IMR-90 (cell line): ENCODE results near the gene ZFPM1. TPM values are rescaled to one million over a fixed set of nuclear protein-coding genes. Genes with fewer than 3 reads are reported as not detected.

Experiments
- ATAC-seq: fragments of 200-7000 bp; cut with Tn5 transposase; 2 replicates; pipeline ENCODE4 v1.9.1; 2020; ENCODE audit warnings: low read depth, mild to moderate bottlenecking, moderate library complexity
- BruUV-seq: library from RNA; stranded (reverse); fragments of 400-500 nt; replicated peaks from 2 replicates; lab custom pipeline; 2021; lab: Mats Ljungman, UMichigan
- CTCF ChIA-PET: fragments of 300-600 bp; formaldehyde crosslinking; extraction: SDS; loops from one replicate; lab custom pipeline; 2021; ENCODE audit warnings: antibody characterized with exemption; lab: Yijun Ruan, JAX
- POLR2A ChIA-PET: fragments of 300-600 bp; sonication (Branson Sonifier 250); formaldehyde crosslinking; loops from one replicate; lab custom pipeline; 2022; ENCODE audit warnings: antibody characterized with exemption; ENCODE audit not compliant: unreplicated experiment; lab: Charles Lee
- DNase-seq: peaks from one replicate; pipeline ENCODE4 v3.0.0; 2013
- H2AFZ ChIP-seq: replicated peaks from 2 replicates; pipeline ENCODE3; 2013; ENCODE audit warnings: low read length, mild to moderate bottlenecking; ENCODE audit not compliant: poor library complexity
- H2AK5ac ChIP-seq: 2 replicates; pipeline ENCODE4 v1.6.1; 2013; ENCODE audit warnings: low read depth, low read length, inconsistent platforms
- H2AK9ac ChIP-seq: replicated peaks from 2 replicates; pipeline ENCODE3; 2013; ENCODE audit warnings: mild to moderate bottlenecking, low read depth, low read length, moderate library complexity; ENCODE audit not compliant: poor library complexity
- H2BK120ac ChIP-seq: 2 replicates; pipeline ENCODE4 v1.6.1; 2013; ENCODE audit warnings: low read depth, low read length, inconsistent platforms
- H2BK15ac ChIP-seq: 3 replicates; pipeline ENCODE4 v1.6.1; 2013; ENCODE audit warnings: low read depth, low read length, inconsistent platforms
- H2BK20ac ChIP-seq: 2 replicates; pipeline ENCODE4 v1.6.1; 2013; ENCODE audit warnings: low read depth, mild to moderate bottlenecking, inconsistent platforms, low read length, moderate library complexity
- H2BK5ac ChIP-seq: 2 replicates; pipeline ENCODE4 v1.6.1; 2013; ENCODE audit warnings: mild to moderate bottlenecking, low read depth, low read length, inconsistent platforms; ENCODE audit not compliant: poor library complexity, severe bottlenecking
- H3K14ac ChIP-seq: replicated peaks from 2 replicates; pipeline ENCODE4 v1.6.1; 2013; ENCODE audit warnings: low read depth, low read length, inconsistent platforms
- H3K18ac ChIP-seq: 2 replicates; pipeline ENCODE4 v1.6.1; 2013; ENCODE audit warnings: low read depth, low read length, control low read depth
- H3K23ac ChIP-seq: 2 replicates; pipeline ENCODE4 v1.6.1; 2013; ENCODE audit warnings: low read depth, low read length, inconsistent platforms
- H3K27ac ChIP-seq: 2 replicates; pipeline ENCODE4 v1.5.1; 2013; ENCODE audit warnings: mild to moderate bottlenecking, control low read depth, low read length; ENCODE audit not compliant: insufficient read depth
- H3K27me3 ChIP-seq: 2 replicates; pipeline ENCODE4 v1.6.1; 2013; ENCODE audit warnings: low read length; ENCODE audit not compliant: control insufficient read depth, insufficient read depth
- H3K36me3 ChIP-seq: 2 replicates; pipeline ENCODE4 v1.6.1; 2013; ENCODE audit warnings: low read length, mixed read lengths; ENCODE audit not compliant: control insufficient read depth, insufficient read depth
- H3K4ac ChIP-seq: 2 replicates; pipeline ENCODE4 v1.6.1; 2013; ENCODE audit warnings: low read depth, low read length, inconsistent platforms
- H3K4me1 ChIP-seq: 2 replicates; pipeline ENCODE4 v1.6.1; 2013; ENCODE audit warnings: low read length, mixed read lengths; ENCODE audit not compliant: control insufficient read depth, insufficient read depth
- H3K4me2 ChIP-seq: 2 replicates; pipeline ENCODE4 v1.6.1; 2013; ENCODE audit warnings: low read depth, mild to moderate bottlenecking, control low read depth, low read length, moderate library complexity
- H3K4me3 ChIP-seq: 2 replicates; pipeline ENCODE4 v1.5.1; 2013; ENCODE audit warnings: low read depth, mild to moderate bottlenecking, control low read depth, low read length, moderate library complexity; ENCODE audit not compliant: insufficient read depth
- H3K56ac ChIP-seq: 2 replicates; pipeline ENCODE4 v1.6.1; 2013; ENCODE audit warnings: low read length, inconsistent platforms; ENCODE audit not compliant: insufficient read depth; ENCODE audit errors: extremely low read depth
- H3K79me1 ChIP-seq, 2 experiments: 2 replicates each; pipeline ENCODE4 v1.6.1; 2013; ENCODE audit warnings: low read length in 2 of 2, inconsistent platforms in 1 of 2, low read depth in 1 of 2
- H3K9ac ChIP-seq: 2 replicates; pipeline ENCODE4 v1.6.1; 2013; ENCODE audit warnings: low read depth, low read length, control low read depth
- H3K9me1 ChIP-seq: 2 replicates; pipeline ENCODE4 v1.6.1; 2013; ENCODE audit warnings: low read length, inconsistent platforms; ENCODE audit not compliant: insufficient read depth
- H3K9me3 ChIP-seq: 2 replicates; pipeline ENCODE4 v1.6.1; 2013; ENCODE audit warnings: low read length; ENCODE audit not compliant: control insufficient read depth, insufficient read depth
- H4K20me1 ChIP-seq: 2 replicates; pipeline ENCODE4 v1.6.1; 2013; ENCODE audit warnings: low read length, inconsistent platforms; ENCODE audit not compliant: insufficient read depth
- H4K5ac ChIP-seq: 2 replicates; pipeline ENCODE4 v1.6.1; 2013; ENCODE audit warnings: mild to moderate bottlenecking, low read depth, low read length, control low read depth
- H4K8ac ChIP-seq, 2 experiments: 2 replicates each; pipeline ENCODE4 v1.6.1; 2013; ENCODE audit warnings: low read depth in 2 of 2, low read length in 2 of 2, control low read depth in 1 of 2, inconsistent platforms in 1 of 2
- H4K91ac ChIP-seq: 2 replicates; pipeline ENCODE4 v1.6.1; 2013; ENCODE audit warnings: low read depth, low read length, inconsistent platforms; ENCODE audit not compliant: insufficient read depth
- BHLHE40 ChIP-seq: fragments of 150-350 bp; IDR thresholded peaks from 2 replicates; pipeline ENCODE4 v1.6.1; 2016; ENCODE audit warnings: mild to moderate bottlenecking, low read depth, low read length
- CEBPB ChIP-seq: IDR thresholded peaks from 2 replicates; pipeline ENCODE4 v1.6.1; 2012; ENCODE audit warnings: low read depth, low read length, improper control_type of control experiment
- CHD1 ChIP-seq: IDR thresholded peaks from 2 replicates; pipeline ENCODE4 v1.6.1; 2012; ENCODE audit warnings: low read depth, low read length, improper control_type of control experiment
- CTCF ChIP-seq: conservative IDR thresholded peaks from 2 replicates; pipeline ENCODE4 v1.5.1; 2012; ENCODE audit warnings: mild to moderate bottlenecking, low read depth, low read length, improper control_type of control experiment
- ELK1 ChIP-seq: fragments of 150-350 bp; IDR thresholded peaks from 2 replicates; pipeline ENCODE4 v1.6.1; 2016; ENCODE audit warnings: low read depth, mild to moderate bottlenecking, low read length, moderate library complexity, borderline replicate concordance
- FOS ChIP-seq: fragments of 150-350 bp; IDR thresholded peaks from 2 replicates; pipeline ENCODE4 v1.6.1; 2016; ENCODE audit warnings: low read depth, low read length
- MAFK ChIP-seq: IDR thresholded peaks from 2 replicates; pipeline ENCODE4 v1.6.1; 2012; ENCODE audit warnings: low read depth, low read length, improper control_type of control experiment
- MAZ ChIP-seq: IDR thresholded peaks from 2 replicates; pipeline ENCODE4 v1.6.1; 2012; ENCODE audit warnings: low read depth, mild to moderate bottlenecking, low read length, improper control_type of control experiment, moderate library complexity, borderline replicate concordance
- MXI1 ChIP-seq: IDR thresholded peaks from 2 replicates; pipeline ENCODE4 v1.6.1; 2012; ENCODE audit warnings: low read depth, mild to moderate bottlenecking, low read length, moderate library complexity, borderline replicate concordance
- NFE2L2 ChIP-seq: fragments of 150-350 bp; IDR thresholded peaks from 2 replicates; pipeline ENCODE4 v1.6.1; 2016; ENCODE audit warnings: low read depth, mild to moderate bottlenecking, low read length
- POLR2A ChIP-seq: IDR thresholded peaks from 2 replicates; pipeline ENCODE4 v1.6.1; 2012; ENCODE audit warnings: mild to moderate bottlenecking, low read depth, low read length
- RAD21 ChIP-seq: IDR thresholded peaks from 2 replicates; pipeline ENCODE4 v1.6.1; 2012; ENCODE audit warnings: low read length, improper control_type of control experiment
- RCOR1 ChIP-seq: IDR thresholded peaks from 2 replicates; pipeline ENCODE4 v1.6.1; 2012; ENCODE audit warnings: mild to moderate bottlenecking, low read length, improper control_type of control experiment; ENCODE audit not compliant: insufficient replicate concordance
- RFX5 ChIP-seq: IDR thresholded peaks from 2 replicates; pipeline ENCODE4 v1.8.0; 2012; ENCODE audit warnings: low read depth, mild to moderate bottlenecking, low read length, moderate library complexity
- SMC3 ChIP-seq: fragments of 150-350 bp; IDR thresholded peaks from 2 replicates; pipeline ENCODE4 v1.6.1; 2016; ENCODE audit warnings: low read depth, mild to moderate bottlenecking, antibody characterized with exemption, low read length, moderate library complexity
- USF2 ChIP-seq: fragments of 150-350 bp; IDR thresholded peaks from 2 replicates; pipeline ENCODE4 v1.6.1; 2017; ENCODE audit warnings: mild to moderate bottlenecking, antibody characterized with exemption, low read length, low read depth
- WGBS, 2 experiments: methylation state at CpG; one replicate each; pipeline versions ENCODE4 v1.1.5 to v1.1.7; 2013; ENCODE audit warnings: missing lambda C conversion rate in 2 of 2; ENCODE audit not compliant: insufficient read length in 1 of 2; ENCODE audit errors: extremely low coverage in 2 of 2; 5-methylcytosine and 5-hydroxymethylcytosine counted together
- dilution Hi-C: fragments of 300-500 bp; cut with HindIII; formaldehyde crosslinking; loops from one replicate; pipeline ENCODE4 v1.14.3; 2018; ENCODE audit warnings: low sequenced_read_pairs; ENCODE audit not compliant: unreplicated experiment
- in situ Hi-C: fragments of 300-500 bp; cut with MboI; formaldehyde crosslinking; loops from 3 replicates; pipeline ENCODE4 v1.14.3; 2019; ENCODE audit warnings: low sequenced_read_pairs, inconsistent platforms, mixed read lengths
- intact Hi-C: fragments of 100-400 bp; cut with micrococcal nuclease; formaldehyde crosslinking; loops from 2 replicates; pipeline ENCODE4 v1.10.0; 2022
- polyA plus RNA-seq, 3 experiments: library from polyadenylated mRNA; depleted of rRNA; stranded (reverse); fragments of >200 nt; gene quantifications; 2 replicates each; pipeline ENCODE4 v1.2.3, GENCODE V29; 2012; ENCODE audit warnings: low replicate concordance in 1 of 3
- total RNA-seq: library from RNA; depleted of rRNA; stranded (reverse); fragments of >200 nt; gene quantifications from 2 replicates; pipeline ENCODE4 v1.2.3, GENCODE V29; 2012

ZFPM1 gene
- total and polyA plus RNA-seq, 2 of the 4 experiments (the other 2 are of a cell fraction): 0.36 to 1.1 TPM

- Histone ChIP-seq H3K23ac (no peak overlapping the region), H3K4me3 (no peak overlapping the region), H3K18ac (no peak overlapping the region), H3K56ac (no peak overlapping the region), H3K4ac (no peak overlapping the region), H4K20me1 (no peaks in the 10 kb centered on the region), H2BK20ac (no peak overlapping the region), H3K9me1 (no peaks in the 10 kb centered on the region), H2BK5ac (no peak overlapping the region), H3K79me1 (no peaks in the 10 kb centered on the region), H2AK9ac (no peak overlapping the region), H3K4me1 (no peaks in the 10 kb centered on the region), H2AK5ac (no peak overlapping the region), H3K27ac (no peak overlapping the region), H2BK120ac (no peak overlapping the region), H3K27me3 (peaks cover 68% of the 10 kb centered on the region), H3K9ac (no peak overlapping the region), H4K8ac (no peak overlapping the region), H2BK15ac (no peak overlapping the region), H3K36me3 (no peaks in the 10 kb centered on the region), H4K91ac (no peak overlapping the region), H3K4me2 (no peak overlapping the region), H3K14ac (no peak overlapping the region), H4K5ac (no peak overlapping the region), H3K9me3 (peaks cover 3% of the 10 kb centered on the region; the same call in 1 of the 2 replicates), H2AFZ (no peak overlapping the region)
- dilution Hi-C loops: no loop called here
- in situ Hi-C loops: no loop called here
- CTCF ChIA-PET: no interaction called here
- POLR2A ChIA-PET: no interaction called here
- DNase-seq: no peak
- no TSS peak for BruUV-seq
- 72% methylated on average over 9 of the region's 13 CpGs; no CpG with 5 or more reads in 1 of the 2 experiments for WGBS, 2 experiments
- intact Hi-C loops: no loop called here
- TF ChIP-seq POLR2A (no peak), RFX5 (no peak), ELK1 (no peak), BHLHE40 (no peak), CHD1 (no peak), CTCF (no peak), FOS (no peak), SMC3 (no peak), NFE2L2 (no peak), RAD21 (no peak), MAFK (no peak), RCOR1 (no peak), CEBPB (no peak), MAZ (no peak), MXI1 (no peak), USF2 (no peak)
- ATAC-seq: no peak
Observed at GRCh38 chr16:88552815-88553214, 99.7 kb downstream of the ZFPM1 start.
